Activated T-helper 2 cell treated with anti-CD3 and anti-CD28 coated beads, Interferon-gamma antibody, Interleukin-2, Interleukin-4, amounts not matched to agents 10 μg/mL and 5 μg/mL and 100 μg/mL, durations not matched to agents 14 hours and 24 hours and 36 hours (primary cell): Measurements from ENCODE around the gene NKAIN2. TPM values are rescaled to one million over a fixed set of nuclear protein-coding genes. Genes with fewer than 3 reads are reported as not detected.

Experiments used
- DNase-seq: peaks from one replicate; pipeline ENCODE4 v3.0.0; 2021; ENCODE audit warnings: low spot score
- H3K27ac Mint-ChIP-seq: one replicate; pipeline ENCODE4 v1.8.0; 2021; ENCODE audit warnings: mixed read lengths
- H3K27me3 Mint-ChIP-seq: one replicate; pipeline ENCODE4 v1.8.0; 2021; ENCODE audit warnings: low read depth, mixed read lengths
- H3K36me3 Mint-ChIP-seq: one replicate; pipeline ENCODE4 v1.8.0; 2021; ENCODE audit warnings: low read depth, mixed read lengths
- H3K4me1 Mint-ChIP-seq: one replicate; pipeline ENCODE4 v1.8.0; 2021; ENCODE audit warnings: low read depth, mixed read lengths
- H3K4me3 Mint-ChIP-seq: one replicate; pipeline ENCODE4 v1.8.0; 2021; ENCODE audit warnings: low read depth, mild to moderate bottlenecking, moderate library complexity, mixed read lengths
- H3K9me3 Mint-ChIP-seq: one replicate; pipeline ENCODE4 v1.8.0; 2021; ENCODE audit warnings: mixed read lengths
- intact Hi-C: fragments of 100-400 bp; cut with micrococcal nuclease; formaldehyde crosslinking; loops from one replicate; pipeline ENCODE4 v1.15.1; 2023
- total RNA-seq: library from RNA; stranded (reverse); gene quantifications from 2 replicates; pipeline ENCODE4 v1.2.3, GENCODE V29; 2022

The NKAIN2 gene
- total RNA-seq, 1 donor from 2014 or later: not detected

DNA sequence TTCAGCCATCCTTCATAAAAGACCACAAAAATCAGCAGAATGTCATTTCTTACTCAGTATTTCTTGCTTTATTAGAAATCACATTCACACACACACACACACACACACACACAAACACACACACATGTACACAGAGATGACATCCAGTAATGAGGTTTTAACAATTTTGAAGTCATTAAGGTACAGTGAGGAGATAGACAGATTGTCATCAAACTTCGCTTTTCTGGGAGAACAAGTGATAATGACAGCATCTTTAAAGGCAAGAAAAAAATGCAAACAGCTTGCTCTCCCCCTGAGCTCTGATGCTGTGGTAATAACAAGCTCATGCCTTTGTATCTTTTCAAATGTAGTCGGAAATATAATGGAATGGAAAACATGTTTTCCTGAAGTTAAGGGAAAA, 974.2 kb downstream of the NKAIN2 start:
- Mint-ChIP-seq H3K9me3 (no peaks in the 10 kb centered on the region), H3K27me3 (no peaks in the 10 kb centered on the region), H3K27ac (no peak overlapping the region), H3K36me3 (no peaks in the 10 kb centered on the region), H3K4me1 (no peaks in the 10 kb centered on the region), H3K4me3 (no peak overlapping the region)
- intact Hi-C loops: no loop called here
- DNase-seq: no peak

DNA sequence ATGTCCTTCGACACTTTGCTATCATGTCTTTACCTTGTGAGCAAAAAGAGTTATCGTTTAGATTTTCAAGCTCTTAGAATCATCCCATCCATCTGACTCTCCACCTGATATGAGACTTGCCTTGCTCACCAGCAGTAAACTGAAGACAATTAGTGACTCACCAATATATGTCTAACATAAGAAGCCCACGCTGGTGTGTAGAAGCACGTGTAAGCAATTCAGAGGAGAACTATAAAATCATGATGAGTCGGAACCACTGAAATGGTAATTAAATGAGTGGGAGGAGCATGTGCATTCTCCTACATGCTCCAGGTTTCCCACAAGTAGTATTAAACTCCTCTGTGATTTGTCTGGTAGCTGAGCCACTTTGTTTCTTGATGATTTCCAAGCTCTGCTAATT, 977.0 kb downstream of the NKAIN2 start:
- Mint-ChIP-seq H3K4me3 (no peak overlapping the region), H3K27ac (no peak overlapping the region), H3K9me3 (no peaks in the 10 kb centered on the region), H3K4me1 (no peaks in the 10 kb centered on the region), H3K36me3 (no peaks in the 10 kb centered on the region), H3K27me3 (no peaks in the 10 kb centered on the region)
- DNase-seq: no peak
- intact Hi-C loops: no loop called here

GRCh38 chr6:124783344-124783743, 979.7 kb downstream of the NKAIN2 start:
- Mint-ChIP-seq H3K36me3 (no peaks in the 10 kb centered on the region), H3K4me1 (no peaks in the 10 kb centered on the region), H3K4me3 (no peak overlapping the region), H3K27ac (no peak overlapping the region), H3K27me3 (no peaks in the 10 kb centered on the region), H3K9me3 (no peaks in the 10 kb centered on the region)
- no peak for DNase-seq
- intact Hi-C loops: no loop called here

DNA sequence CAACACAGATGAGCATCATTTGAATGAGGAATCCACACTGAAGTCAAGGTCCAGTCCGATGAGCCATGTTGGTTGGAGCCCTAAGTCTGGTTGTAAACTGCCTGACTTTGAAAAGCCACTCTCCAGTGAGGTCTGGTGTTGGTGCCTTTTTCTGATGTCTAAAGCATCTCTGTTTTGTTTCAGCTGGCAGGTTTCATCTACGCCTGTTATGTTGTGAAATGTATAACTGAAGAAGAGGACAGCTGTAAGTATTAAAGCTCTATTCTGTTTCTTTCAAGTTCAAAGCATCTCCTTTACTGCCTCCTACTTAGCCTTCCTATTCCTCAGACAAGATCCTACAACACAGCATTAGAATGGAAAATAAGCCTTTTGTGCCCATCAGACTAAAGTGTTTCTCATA, 987.5 kb downstream of the NKAIN2 start:
- Mint-ChIP-seq H3K4me1 (no peaks in the 10 kb centered on the region), H3K27me3 (no peaks in the 10 kb centered on the region), H3K4me3 (no peak overlapping the region), H3K27ac (no peak overlapping the region), H3K9me3 (no peaks in the 10 kb centered on the region), H3K36me3 (no peaks in the 10 kb centered on the region)
- intact Hi-C loops: no loop called here
- DNase-seq: no peak

DNA sequence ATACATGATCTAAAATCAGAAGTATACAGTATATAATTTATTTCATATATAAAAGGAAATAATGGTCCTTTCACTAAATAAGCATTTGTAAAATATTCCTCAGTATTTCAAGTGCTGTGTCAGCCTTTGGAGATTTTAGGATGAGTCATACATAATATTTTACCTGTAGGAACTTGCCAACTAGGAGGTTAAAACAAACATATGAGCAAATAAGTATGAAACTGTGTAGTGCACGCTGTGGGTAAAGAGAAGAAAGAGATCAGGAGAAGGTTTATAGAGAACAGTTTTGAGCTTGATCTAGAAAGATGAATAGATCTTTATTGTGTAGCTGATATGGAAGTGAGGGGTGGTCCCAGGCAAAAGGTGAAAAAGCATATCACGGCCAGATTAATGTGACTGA, 988.7 kb downstream of the NKAIN2 start:
- H3K27ac Mint-ChIP-seq: no peak overlapping the region
- no peaks in the 10 kb centered on the region for H3K9me3 Mint-ChIP-seq
- no peak overlapping the region for H3K4me3 Mint-ChIP-seq
- no peaks in the 10 kb centered on the region for H3K27me3 Mint-ChIP-seq
- no peak for DNase-seq
- intact Hi-C loops: no loop called here
- no peaks in the 10 kb centered on the region for H3K4me1 Mint-ChIP-seq
- no peaks in the 10 kb centered on the region for H3K36me3 Mint-ChIP-seq

GRCh38 chr6:124793398-124793797, 989.7 kb downstream of the NKAIN2 start:
- Mint-ChIP-seq H3K27ac (no peak overlapping the region), H3K4me3 (no peak overlapping the region), H3K36me3 (no peaks in the 10 kb centered on the region), H3K27me3 (no peaks in the 10 kb centered on the region), H3K9me3 (no peaks in the 10 kb centered on the region), H3K4me1 (no peaks in the 10 kb centered on the region)
- intact Hi-C loops: no loop called here
- no peak for DNase-seq

- intact Hi-C loops: no loop called here
- DNase-seq: no peak
- H3K4me3 Mint-ChIP-seq: no peak overlapping the region
Measured at GRCh38 chr6:124795643-124796463, 992.2 kb downstream of the NKAIN2 start.

GRCh38 chr6:124796464-124796970, 992.9 kb downstream of the NKAIN2 start:
- intact Hi-C loops: no loop called here
- DNase-seq: no peak
- Mint-ChIP-seq H3K36me3 (no peaks in the 10 kb centered on the region), H3K9me3 (no peaks in the 10 kb centered on the region), H3K27me3 (no peaks in the 10 kb centered on the region), H3K27ac (no peak overlapping the region), H3K4me3 (no peak overlapping the region), H3K4me1 (no peaks in the 10 kb centered on the region)

More at GRCh38 chr6:124795643-124796463, 992.2 kb downstream of the NKAIN2 start:
- Mint-ChIP-seq H3K36me3 (no peaks in the 10 kb centered on the region), H3K4me1 (no peaks in the 10 kb centered on the region), H3K27ac (no peak overlapping the region), H3K27me3 (no peaks in the 10 kb centered on the region), H3K9me3 (no peaks in the 10 kb centered on the region)

DNA sequence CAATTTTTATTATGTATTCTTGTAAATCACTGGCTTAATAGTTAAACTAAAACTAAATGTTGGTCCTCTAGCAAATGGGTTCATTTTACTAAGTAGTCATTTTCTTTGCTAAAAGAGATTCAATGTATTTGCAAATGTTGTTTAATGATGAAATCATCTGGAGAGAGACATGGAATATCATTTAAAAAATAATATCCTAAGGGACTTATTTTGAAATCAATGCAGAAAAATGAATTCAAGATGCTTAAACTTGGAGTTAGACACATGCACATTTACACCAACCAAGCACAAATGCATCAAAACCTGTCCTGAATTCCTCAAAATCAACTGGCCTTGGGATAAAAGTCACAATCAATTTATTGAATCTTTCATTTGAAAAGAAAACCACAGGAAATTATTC, 993.6 kb downstream of the NKAIN2 start:
- H3K9me3 Mint-ChIP-seq: no peaks in the 10 kb centered on the region
- no peaks in the 10 kb centered on the region for H3K36me3 Mint-ChIP-seq
- H3K4me1 Mint-ChIP-seq: no peaks in the 10 kb centered on the region
- no peak overlapping the region for H3K27ac Mint-ChIP-seq
- intact Hi-C loops: no loop called here
- no peak for DNase-seq
- no peaks in the 10 kb centered on the region for H3K27me3 Mint-ChIP-seq
- H3K4me3 Mint-ChIP-seq: no peak overlapping the region

DNA sequence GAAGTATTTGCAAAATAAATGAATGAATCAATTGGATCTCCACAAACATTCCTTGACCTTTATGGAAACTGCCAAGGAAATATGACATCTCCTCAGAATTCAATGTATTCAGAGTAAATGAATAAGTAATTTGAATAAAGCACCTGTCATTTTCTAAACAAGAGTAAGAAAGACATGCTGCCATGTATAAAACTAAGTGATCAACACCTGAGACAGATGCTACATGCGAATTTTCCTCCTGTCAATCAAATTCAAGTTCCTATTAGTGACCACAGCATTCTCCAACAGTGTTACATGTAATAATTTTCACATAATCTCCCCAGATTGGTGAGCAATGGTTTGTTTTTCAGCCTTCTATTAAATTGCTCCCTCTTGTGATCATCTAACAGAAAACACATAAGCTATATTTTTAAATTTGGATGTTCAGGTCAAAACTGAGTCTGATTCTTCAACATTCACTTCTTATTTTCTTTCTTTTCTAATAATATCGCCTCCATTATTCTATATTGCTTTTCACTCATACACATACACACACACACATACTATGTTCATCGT, 995.4 kb downstream of the NKAIN2 start:
- Mint-ChIP-seq H3K27me3 (no peaks in the 10 kb centered on the region), H3K4me1 (no peaks in the 10 kb centered on the region), H3K36me3 (no peaks in the 10 kb centered on the region), H3K4me3 (no peak overlapping the region), H3K9me3 (no peaks in the 10 kb centered on the region), H3K27ac (no peak overlapping the region)
- no peak for DNase-seq
- intact Hi-C loops: no loop called here

DNA sequence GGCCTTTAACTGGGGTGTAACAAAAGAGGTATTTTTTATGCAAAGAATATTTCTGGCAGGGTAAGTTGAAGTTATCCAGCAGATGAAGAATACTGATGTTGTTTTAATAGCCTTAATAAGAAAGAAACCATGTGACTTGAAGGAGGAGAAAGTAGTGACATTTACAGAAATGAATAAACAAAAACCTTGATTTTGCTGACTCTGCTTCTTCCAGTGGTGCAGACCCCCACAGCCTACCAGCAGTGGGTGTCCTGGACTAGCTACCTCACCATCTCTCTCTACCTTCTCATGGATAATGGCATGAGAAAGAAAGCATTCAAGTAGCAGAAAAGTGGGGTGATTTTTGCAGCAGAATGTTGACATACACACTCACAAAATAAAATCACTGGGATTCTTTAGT, 996.0 kb downstream of the NKAIN2 start:
- no peak overlapping the region for H3K4me3 Mint-ChIP-seq
- intact Hi-C loops: no loop called here
- no peak for DNase-seq
- H3K27ac Mint-ChIP-seq: no peak overlapping the region
- no peaks in the 10 kb centered on the region for H3K9me3 Mint-ChIP-seq
- H3K36me3 Mint-ChIP-seq: no peaks in the 10 kb centered on the region
- no peaks in the 10 kb centered on the region for H3K4me1 Mint-ChIP-seq
- no peaks in the 10 kb centered on the region for H3K27me3 Mint-ChIP-seq

DNA sequence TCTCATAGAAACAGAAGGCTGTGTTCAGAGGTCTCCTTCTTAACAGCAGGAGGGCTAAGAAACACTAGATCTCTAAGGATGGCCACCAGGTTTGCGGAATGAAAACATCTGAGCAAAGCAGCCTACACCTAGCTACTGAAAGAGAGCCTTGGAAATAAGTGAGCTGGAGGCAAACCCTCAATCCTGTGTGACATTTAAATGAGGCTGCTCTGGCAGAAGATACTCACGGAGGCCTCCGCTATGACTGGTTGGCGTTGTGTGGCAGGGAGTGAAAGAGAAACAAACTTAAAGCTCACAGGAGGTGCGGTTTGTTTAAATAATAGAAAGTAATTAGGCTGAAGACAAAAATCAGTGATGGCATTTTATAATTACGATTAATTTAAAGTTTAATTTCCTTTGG, 996.6 kb downstream of the NKAIN2 start:
- no peak overlapping the region for H3K27ac Mint-ChIP-seq
- H3K36me3 Mint-ChIP-seq: no peaks in the 10 kb centered on the region
- no peaks in the 10 kb centered on the region for H3K9me3 Mint-ChIP-seq
- no peaks in the 10 kb centered on the region for H3K4me1 Mint-ChIP-seq
- no peaks in the 10 kb centered on the region for H3K27me3 Mint-ChIP-seq
- no peak overlapping the region for H3K4me3 Mint-ChIP-seq
- intact Hi-C loops: no loop called here
- DNase-seq: no peak

DNA sequence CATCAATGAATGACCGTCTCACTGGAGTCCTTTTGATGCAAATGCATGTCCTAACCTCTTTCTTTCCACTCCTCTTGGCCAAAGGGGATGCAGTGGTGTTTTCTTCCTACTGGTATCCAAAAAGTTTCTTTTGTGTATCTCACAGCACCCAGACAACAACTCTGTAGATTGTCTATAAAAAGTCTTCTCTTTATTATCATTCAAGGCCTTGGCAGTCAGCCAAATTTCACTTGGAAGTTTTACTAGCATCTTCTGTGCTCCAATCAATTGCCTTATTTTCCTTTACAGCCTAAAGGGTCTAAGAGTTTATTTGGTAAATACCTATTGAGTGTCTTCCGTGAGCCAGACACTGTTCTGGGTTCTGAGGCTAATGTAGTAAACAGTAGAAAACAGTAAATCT, 1008.4 kb downstream of the NKAIN2 start:
- no peaks in the 10 kb centered on the region for H3K36me3 Mint-ChIP-seq
- intact Hi-C loops: no loop called here
- H3K27ac Mint-ChIP-seq: no peak overlapping the region
- no peaks in the 10 kb centered on the region for H3K9me3 Mint-ChIP-seq
- DNase-seq: no peak
- H3K4me3 Mint-ChIP-seq: no peak overlapping the region
- H3K27me3 Mint-ChIP-seq: no peaks in the 10 kb centered on the region
- no peaks in the 10 kb centered on the region for H3K4me1 Mint-ChIP-seq
